GM21528 (cell line): ENCODE data around the gene MS4A14.
"Not testable (repeated sequence)": the region's sequence is repeated elsewhere in the genome, so short reads cannot be mapped to it uniquely, and the experiment has no call there.

Experiments
- ATAC-seq: cut with Tn5 transposase; IDR thresholded peaks from one replicate; pipeline ENCODE4 v1.9.1; 2021; ENCODE audit warnings: mild to moderate bottlenecking, moderate library complexity; ENCODE audit not compliant: unreplicated experiment, low FRiP score

The MS4A14 gene, protein sequence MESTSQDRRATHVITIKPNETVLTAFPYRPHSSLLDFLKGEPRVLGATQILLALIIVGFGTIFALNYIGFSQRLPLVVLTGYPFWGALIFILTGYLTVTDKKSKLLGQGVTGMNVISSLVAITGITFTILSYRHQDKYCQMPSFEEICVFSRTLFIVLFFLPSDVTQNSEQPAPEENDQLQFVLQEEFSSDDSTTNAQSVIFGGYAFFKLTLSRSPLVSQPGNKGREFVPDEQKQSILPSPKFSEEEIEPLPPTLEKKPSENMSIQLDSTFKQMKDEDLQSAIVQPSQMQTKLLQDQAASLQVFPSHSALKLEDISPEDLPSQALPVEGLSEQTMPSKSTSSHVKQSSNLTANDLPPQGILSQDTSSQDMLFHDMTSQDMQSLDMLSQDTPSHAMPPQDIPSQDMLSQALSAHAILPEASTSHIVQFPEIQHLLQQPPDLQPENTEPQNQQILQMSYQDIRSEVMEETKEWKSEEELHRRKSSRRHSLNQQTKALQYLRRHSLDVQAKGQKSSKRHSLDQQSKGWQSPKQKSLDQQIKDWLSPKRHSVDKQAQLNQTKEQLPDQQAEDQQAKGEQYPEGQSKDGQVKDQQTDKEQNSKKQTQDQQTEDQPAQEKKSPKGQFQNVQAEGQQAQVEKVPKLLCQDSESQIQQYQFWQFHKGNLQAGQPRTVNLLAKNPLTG

DNA sequence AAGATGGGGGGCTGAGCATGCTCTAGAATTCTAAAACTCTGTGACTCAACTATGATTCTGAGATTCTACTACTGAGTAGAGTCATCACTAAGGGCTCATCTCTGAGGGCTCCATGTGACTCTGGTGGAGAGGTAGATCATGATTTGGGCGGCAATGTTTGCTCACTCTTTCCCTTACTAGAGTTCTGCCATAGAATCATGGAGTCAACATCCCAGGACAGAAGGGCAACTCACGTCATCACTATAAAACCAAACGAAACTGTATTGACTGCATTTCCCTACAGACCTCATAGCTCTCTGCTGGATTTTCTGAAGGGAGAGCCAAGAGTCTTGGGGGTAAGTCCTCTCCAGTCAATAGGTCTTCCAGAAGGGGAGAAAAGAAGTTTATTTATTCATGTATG, at the start of gene MS4A14:
Gene MS4A14, plus strand, starts transcription at position 78 of the 400 bp plus-strand sequence. Its CDS starts 120 bp downstream, at position 198.
- peak; percentile 26 for ATAC-seq

DNA sequence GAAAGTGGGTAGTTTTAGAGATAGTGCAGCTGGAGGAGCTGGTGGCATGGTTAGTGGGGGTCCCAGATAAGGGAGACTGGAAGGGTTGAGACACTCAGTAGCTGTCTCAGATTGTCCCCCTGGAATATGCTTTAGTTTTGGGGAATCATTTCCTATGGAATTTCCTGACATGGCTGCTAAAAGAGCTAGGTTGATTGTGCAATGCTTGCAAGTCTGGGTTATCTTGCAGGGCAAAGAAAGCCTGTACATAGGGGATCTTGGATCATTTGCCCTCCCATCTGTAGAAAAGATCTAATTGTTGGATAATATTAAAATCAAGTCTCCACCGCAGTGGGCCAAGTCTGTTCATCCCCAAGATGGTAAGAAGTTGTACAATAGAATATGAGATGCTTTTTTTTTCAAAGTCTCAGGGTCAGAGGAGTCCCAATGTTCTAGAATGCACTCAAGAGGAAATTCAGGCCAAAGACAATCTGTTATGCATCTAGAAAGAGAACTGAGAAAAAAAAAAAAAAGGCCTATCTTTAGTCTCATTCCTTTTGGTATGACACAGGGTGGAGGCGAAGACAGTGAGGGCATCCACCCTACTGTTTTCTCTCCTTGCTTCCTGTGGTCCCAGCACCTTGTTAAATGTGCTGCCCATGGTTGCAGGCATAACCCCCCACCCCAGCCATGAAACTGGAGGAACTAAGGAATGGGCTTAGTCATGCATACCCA, 49.0 kb upstream of the MS4A14 start:
- peak; percentile 57 for ATAC-seq

DNA sequence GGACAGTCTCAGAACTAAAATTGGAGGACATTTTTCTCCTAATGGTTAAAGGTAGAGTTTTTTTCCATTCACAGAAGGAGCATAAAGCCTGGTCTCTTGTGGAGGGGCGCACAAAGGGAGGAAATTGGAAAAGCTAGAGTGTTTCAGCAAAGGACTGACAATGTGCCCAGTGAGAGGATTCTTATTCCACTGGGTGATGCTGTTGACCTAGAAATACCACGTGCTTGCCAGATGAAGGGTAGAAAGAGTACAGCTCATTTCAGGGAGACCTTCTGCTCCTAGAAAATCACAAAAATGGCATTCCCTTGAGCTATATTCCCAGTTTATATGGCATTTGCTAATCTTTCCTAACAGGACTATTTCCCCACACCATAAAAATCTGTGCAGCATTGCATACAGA, 48.1 kb upstream of the MS4A14 start:
- no peak for ATAC-seq

DNA sequence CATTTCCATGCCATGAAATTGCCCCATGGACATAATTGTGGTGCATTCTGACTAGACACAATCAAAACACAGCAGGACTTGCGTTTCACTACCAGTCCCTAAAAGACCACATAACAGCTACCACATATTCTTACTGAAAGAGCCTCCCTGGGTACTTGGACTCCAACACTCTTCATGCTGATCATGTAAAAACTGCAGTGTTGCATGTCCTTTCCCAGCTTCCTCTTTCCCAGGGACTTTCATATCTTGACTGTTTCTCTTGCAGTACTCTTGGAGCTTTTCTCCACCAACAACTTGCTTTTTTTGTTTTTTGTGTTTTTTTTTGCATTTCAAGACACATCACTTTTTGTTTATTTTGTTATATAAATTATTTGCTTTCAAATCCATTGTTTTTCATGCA, 46.3 kb upstream of the MS4A14 start:
- no peak for ATAC-seq

DNA sequence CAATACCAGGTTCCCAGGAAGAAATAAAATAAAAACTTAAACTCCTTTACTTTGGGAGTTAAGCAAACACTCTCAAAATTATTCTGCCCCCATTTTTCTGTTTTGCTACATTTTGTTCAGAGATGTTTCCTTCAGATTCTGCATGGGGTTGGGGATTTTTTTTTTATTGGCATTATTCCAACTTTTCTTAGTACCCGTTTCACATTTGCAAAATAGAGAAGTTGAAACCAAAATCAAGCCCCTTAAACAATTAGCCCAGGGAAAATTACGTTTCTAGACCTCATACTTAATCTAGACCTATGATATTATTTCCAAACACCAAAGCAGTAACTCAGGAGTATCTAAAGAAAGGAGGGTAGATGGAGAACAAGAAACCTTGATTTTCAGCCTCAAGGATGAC, 38.5 kb upstream of the MS4A14 start:
- no peak for ATAC-seq

DNA sequence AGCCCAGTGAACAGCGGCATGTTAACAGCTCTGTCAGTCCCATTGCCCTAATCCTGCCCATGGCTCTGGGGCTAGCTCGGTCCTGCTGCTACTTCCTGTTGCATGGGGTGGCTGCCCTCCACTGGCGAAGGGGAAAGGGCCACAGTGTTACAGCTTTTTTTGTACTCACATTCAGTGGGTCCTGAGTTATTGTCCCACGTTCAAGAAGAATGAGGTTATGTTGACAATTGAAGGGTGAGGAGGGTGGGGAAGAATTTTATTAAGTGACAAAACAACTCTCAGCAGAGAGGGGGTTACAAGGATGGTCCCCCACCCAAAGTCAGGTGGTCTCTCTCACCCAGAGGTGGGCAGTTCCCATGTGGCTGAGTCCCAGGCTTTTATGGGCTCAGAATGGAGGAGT, 35.6 kb upstream of the MS4A14 start:
- ATAC-seq, result no peak

DNA sequence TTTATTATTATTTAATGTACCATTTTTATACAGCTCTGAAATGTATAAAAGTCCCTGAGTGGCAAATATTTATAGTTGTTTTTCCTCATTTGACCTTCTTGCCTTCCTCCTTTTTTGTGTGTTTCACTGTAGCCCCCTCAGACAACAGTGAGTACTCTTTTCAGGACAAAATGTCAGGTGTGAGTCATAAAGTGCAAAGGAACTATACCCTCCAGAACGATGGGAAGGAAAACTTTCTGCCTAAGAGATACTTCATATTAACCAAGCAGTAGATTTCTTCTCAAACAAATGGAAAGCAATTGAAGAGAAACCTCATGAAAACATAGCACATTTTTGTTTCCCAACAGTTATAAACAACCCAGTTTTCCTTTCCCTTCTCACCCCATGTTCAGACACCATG, 34.0 kb upstream of the MS4A14 start:
- no peak for ATAC-seq

DNA sequence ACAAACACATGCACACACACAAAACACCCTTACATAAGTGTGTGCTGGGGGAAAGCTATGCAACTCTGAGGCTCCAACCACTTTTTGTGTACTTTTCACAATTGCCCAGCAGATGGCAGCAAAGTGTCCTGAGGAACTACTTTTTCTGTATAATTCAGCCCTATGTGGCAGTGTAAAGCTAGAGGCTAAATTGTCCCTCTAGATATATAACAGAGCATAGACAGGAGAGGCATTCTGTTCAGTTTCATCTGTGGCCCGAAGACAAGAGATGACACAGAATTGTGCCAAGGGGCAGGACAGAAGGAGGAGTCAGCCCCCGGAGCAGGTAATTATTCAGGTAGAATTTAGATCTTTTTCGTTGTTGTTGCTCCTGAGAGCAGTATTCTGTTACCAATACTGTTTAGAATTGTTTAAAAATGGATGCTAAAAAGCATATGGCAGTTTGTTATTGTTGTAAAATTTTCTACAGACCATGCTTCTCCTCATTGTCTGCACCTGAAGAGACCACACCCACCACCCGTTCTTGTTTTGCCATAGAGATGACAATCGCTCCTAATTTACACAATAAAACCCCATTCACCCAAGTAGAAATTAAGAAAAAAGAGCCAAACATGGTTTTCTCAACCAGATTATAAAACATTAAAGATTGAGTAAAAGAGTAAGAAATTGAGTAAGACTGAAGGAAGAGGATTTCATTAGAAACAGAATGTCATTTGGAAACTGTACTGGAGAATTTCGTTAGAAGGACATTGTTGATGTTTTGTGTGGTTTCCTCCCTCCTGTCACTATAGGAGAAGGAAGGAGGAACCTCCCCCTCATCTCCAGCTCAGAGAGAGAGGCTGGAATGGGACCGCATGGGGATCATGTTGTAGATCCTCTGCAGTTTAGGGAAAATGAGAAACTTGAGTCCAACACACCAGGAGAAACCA, 32.5 kb upstream of the MS4A14 start:
- ATAC-seq, result peak; percentile 50

DNA sequence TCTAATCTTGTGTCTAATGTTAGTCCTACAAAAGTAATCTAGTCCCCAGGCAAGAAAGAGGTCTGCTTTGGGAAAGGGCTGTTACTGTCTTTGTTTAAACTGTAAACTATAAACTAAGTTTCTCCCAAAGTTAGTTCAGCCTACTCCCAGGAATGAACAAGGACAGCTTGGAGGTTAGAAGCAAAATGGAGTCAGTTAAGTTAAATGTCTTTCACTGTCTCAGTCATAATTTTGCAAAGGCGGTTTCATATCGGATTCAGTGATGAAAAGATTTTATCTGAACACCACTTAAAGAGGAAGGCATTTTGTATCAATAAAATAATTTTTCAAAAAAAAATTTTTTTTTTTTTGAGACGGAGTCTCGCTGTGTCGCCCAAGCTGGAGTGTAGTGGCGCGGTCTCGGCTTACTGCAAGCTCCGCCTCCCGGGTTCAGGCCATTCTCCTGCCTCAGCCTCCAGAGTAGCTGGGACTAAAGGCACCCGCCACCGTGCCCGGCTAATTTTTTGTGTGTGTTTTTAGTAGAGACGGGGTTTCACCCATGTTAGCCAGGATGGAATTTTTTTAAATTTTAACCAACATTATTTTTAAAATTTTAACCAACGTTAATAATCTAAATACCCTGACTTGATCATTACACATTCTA, 29.9 kb upstream of the MS4A14 start:
- not testable (repeated sequence) for ATAC-seq

DNA sequence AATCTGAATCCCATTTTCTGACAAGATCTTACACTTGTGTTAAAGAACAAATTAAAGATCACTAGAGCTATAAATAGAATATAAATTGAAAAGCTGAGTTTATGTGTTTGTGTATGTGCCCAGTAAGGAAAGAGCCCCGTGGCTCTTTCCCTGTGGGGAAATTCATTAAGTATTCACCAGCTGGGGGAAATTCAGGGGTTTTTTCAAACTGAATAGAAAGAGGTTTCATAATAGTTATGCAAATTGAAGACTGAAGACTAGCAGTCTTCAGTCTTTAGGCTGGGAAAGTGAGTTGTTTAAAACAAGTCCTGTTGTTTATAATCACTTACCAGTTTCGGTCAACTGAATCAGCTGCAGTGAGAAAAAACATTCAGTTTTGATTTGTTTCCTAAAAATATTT, 29.2 kb upstream of the MS4A14 start:
- ATAC-seq, result peak; percentile 83

DNA sequence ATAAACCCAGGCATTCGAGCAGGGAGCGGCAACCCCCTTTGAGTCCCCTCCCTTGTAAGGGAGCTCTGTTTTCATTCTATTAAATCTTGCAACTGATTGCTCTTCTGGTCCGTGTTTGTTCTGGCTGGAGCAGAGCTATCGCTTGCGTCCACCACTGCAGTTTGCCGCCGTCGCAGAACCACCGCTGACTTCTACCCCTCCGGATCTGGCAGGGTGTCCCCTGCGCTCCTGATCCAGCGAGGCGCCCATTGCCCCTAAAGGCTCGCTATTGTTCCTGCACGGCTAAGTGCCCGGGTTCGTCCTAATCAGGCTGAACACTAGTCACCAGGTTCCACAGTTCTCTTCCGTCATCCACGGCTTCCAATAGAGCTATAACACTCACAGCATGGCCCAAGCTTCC, 28.4 kb upstream of the MS4A14 start:
- no peak for ATAC-seq

DNA sequence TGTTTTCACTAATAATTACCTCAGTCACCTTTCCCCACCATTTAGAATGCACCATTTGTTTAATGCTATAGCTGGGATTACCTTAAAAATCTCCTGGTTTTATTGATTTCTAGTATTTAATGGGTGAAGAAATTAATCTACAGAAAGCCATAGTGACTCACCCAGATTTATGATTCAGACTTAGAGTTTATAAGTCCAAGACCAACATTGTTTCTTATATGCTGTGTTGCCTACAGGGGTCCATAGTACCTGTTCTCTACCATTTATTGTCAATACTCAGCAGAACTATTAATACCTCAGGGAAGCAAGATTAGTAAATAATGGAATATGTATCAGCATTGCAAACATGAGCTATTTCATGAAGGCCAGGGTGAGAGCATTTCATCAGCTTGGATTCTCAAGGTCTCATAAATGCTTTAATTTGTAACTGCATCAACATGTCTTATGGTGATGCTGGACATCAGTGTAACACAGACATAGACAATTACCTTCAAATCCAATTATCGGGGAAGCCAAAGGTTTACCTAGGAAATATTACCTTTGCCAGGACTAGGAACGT, 25.9 kb upstream of the MS4A14 start:
- ATAC-seq, result no peak

DNA sequence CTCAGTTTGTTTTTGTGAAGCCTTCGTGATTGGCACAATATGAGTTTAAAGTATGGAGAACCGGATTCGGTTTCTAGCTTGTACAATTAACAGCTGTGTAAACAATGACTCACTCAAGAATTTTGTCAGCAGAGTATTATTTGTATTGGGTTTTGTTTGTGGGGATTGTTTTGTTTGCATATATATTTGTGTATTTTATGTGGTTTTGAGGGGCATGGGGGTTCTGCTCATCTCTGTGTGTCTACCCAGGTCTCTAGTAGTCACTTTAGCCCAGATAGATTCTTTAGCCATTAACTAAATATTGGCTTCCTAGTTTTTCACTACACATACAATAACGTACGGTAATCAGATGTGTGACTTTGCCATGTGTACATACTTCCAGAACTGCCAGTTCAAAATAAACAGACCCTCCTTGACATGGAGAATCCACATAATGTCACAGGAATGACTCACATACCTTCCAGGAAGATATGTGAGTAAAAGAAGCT, 25.4 kb upstream of the MS4A14 start:
- no peak for ATAC-seq

DNA sequence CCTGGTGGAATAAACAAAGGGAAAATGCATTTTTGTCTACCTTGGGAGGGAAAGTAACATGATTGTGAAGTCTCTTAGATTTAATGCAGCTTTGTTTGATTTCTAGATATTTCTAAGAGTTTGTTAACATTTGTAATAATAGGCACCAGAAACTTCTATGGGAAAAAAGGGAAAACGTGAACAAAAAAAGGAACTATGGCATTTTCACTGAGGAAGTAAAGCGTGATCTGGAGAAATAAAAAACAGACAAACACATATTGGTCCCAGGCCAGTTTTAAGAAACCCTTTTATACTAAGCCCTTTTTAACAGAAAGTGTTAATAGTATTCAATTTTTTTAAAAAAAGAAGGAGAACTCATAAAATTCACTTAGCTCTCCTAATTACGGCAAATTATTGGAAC, 24.9 kb upstream of the MS4A14 start:
- no peak for ATAC-seq

DNA sequence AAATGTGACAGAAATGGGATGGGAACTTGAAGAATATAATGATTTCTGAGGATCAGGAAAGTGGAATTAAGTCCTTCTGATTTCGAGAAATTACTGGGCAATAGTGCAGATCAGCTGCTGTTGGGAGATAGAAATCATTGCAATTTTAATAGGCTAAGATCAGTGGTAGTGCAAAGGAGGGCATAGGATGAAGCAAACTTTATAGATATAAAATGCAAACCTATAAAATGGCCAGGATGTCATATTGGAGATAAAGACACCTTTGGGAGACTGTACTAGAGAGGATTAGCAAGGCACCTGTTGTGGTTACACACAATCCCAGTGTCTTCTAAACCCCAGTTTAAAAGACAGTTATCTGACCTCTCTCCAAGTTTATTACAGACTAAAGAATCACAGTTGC, 24.4 kb upstream of the MS4A14 start:
- no peak for ATAC-seq

DNA sequence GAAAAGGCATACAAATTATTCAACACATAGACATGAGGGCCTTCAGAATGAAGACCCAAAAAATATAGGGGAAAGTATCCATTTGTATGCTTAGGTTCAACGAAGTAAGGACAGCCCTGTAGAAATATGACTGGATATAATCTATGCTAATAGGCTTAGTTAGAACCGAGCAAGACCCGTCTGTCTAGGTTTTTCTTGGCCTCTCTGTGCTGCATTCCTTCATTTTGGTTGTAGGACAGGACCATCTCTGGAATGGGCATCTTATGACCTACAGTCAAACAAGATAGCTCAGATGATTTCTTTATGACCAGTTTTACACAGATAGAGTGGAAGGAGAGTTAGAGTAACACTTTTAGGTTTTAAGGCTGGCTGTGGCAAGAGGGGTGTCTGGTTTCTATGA, 23.5 kb upstream of the MS4A14 start:
- ATAC-seq, result no peak

DNA sequence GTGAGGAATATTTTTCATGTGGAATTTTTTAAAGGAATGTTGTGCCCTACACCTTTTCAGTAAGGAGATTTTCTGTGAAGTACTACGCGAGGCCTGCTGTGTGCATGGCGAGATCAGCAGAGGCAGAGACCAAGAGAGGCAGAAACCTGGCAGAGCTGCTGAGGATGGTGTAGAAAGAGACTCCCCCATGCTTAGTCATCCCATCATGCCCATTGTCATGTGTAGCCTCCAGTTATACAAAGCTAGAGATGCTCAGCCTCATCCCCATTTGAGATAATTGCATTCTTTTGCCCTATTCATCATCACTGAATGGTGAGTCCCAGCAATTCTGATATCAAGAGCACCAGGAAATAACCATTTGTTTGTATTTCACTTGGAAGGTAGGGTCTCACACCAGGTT, 20.9 kb upstream of the MS4A14 start:
- ATAC-seq, result no peak

DNA sequence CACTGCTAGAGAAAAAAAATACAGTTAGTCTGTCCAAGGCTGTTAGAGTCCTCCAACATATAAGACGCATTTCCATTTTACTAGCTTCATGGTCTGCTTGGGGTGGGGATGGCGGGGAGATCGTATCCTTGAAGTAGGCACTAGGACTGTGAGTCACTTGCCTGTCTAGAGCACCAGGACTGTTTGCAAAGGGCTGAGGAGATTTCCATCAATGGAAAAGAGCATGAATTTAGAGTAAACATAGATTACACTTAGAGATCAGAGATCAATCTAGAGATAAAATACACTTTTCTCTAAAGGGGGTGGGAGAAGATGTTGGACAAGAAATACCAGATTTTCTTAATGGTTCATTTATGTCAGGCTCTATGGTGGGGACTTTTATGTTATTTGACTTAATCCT, 19.7 kb upstream of the MS4A14 start:
- no peak for ATAC-seq

DNA sequence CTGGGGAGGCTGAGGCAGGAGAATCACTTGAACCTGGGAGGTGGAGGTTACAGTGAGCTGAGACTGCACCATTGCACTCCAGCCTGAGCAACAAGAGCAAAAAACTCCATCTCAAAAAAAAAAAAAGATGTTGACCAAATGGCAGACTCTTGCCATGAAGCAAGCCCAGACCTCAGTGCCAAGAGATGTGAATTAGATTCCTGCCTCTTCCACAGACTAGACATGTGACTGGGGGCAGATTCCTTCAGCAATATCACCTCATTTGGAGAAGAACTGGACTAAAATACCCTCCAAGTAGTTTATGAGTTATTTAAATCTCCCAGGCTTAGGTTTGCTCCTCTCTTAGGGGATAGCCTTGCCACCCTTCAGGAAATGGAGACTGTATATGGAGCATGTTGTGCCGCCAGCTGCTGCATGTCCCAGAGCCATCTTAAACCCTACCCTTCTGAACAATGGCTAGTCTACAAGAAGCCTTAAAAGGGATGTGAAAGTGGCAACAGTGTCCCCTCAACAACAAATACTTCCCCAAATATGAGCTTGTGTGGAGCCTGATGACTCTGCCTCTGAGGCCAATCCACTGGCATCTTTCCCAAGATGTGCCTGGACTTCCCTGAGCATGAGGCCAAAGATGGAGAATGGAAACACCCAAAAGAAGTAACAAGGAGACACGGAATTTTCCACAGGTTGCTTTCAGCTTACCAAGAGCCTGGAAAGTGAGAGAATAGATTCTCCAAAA, 18.7 kb upstream of the MS4A14 start:
- no peak for ATAC-seq
